Measurements from ENCODE around the gene SLC8A1.

- TF ChIP-seq EZH2 (IDR thresholded peaks at IDR 0.05) (no peak), POLR2AphosphoS5 (IDR thresholded peaks at IDR 0.05; ENCODE audit: borderline replicate concordance, low read depth, low read length) (no peak), FOXP2 (optimal IDR thresholded peaks at IDR 0.05; ENCODE audit: control extremely low read depth, extremely low read length, insufficient read depth) (no peak)
Measured at GRCh38 chr2:40265602-40266001, 186.3 kb downstream of the SLC8A1 start.
